Fibroblast of peridontal ligament (primary cell): Measurements from ENCODE around the gene LIPE.
"Not testable (repeated sequence)": the region's sequence is repeated elsewhere in the genome, so short reads cannot be mapped to it uniquely, and the experiment has no call there.

Source experiments
- DNase-seq: peaks from one replicate; pipeline ENCODE4 v3.0.0-alpha.2; 2010; ENCODE audit errors: extremely low read depth

Gene LIPE, protein sequence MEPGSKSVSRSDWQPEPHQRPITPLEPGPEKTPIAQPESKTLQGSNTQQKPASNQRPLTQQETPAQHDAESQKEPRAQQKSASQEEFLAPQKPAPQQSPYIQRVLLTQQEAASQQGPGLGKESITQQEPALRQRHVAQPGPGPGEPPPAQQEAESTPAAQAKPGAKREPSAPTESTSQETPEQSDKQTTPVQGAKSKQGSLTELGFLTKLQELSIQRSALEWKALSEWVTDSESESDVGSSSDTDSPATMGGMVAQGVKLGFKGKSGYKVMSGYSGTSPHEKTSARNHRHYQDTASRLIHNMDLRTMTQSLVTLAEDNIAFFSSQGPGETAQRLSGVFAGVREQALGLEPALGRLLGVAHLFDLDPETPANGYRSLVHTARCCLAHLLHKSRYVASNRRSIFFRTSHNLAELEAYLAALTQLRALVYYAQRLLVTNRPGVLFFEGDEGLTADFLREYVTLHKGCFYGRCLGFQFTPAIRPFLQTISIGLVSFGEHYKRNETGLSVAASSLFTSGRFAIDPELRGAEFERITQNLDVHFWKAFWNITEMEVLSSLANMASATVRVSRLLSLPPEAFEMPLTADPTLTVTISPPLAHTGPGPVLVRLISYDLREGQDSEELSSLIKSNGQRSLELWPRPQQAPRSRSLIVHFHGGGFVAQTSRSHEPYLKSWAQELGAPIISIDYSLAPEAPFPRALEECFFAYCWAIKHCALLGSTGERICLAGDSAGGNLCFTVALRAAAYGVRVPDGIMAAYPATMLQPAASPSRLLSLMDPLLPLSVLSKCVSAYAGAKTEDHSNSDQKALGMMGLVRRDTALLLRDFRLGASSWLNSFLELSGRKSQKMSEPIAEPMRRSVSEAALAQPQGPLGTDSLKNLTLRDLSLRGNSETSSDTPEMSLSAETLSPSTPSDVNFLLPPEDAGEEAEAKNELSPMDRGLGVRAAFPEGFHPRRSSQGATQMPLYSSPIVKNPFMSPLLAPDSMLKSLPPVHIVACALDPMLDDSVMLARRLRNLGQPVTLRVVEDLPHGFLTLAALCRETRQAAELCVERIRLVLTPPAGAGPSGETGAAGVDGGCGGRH

GRCh38 chr19:42427313-42427712 is at the start of gene LIPE:
LIPE (minus strand) TSS chr19:42427388; CDS start chr19:42427149, 239 bp downstream.
- no peak for DNase-seq

DNA sequence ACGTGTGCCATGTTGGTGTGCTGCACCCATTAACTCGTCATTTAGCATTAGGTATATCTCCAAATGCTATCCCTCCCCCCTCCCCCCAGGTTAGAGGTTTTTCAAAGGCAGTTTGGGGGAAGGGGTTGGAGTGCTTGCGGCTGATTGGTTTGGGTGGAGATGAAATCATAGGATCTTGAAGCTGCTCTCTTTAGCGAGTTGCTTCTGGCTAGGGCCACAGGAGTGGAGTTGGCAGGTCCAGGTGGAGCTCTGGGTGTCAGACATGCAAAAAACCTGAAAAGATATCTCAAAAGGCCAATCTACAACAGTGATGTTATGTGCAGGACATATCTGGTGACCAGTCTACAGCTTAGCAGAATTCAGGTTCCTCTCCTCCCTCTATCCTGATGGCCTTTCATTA is 48.2 kb upstream of the LIPE start:
- DNase-seq = no peak

DNA sequence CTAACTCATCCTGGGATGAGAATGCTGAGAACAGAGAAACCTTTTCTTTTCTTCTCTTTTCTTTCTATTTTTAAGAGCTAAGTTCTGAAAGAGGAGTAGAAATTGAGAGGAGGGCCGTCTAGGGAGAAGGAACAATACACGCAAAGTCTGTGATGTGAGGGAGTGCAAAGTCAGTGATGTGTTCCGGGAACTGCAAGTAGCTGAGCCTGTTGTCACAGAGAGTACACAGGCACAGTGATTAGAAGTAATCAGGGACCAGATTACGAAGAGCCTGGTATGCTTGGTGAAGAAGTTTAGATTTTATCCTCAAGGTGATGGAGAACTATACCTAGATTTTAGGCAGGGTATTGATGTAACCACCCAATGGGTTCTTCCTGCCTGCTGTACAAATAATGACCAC is 47.6 kb upstream of the LIPE start:
- no peak for DNase-seq

- no peak for DNase-seq
These were observed 46.5 kb upstream of the LIPE start for GRCh38 chr19:42473686-42474085.

GRCh38 chr19:42472402-42473147 is 45.4 kb upstream of the LIPE start:
- no peak for DNase-seq

- no peak for DNase-seq
These were observed 44.5 kb upstream of the LIPE start for GRCh38 chr19:42471554-42472249.

- DNase-seq = no peak
These were observed 42.4 kb upstream of the LIPE start for GRCh38 chr19:42469311-42470235.

GRCh38 chr19:42468273-42468796 is 41.1 kb upstream of the LIPE start:
- DNase-seq = peak; percentile 89

DNA sequence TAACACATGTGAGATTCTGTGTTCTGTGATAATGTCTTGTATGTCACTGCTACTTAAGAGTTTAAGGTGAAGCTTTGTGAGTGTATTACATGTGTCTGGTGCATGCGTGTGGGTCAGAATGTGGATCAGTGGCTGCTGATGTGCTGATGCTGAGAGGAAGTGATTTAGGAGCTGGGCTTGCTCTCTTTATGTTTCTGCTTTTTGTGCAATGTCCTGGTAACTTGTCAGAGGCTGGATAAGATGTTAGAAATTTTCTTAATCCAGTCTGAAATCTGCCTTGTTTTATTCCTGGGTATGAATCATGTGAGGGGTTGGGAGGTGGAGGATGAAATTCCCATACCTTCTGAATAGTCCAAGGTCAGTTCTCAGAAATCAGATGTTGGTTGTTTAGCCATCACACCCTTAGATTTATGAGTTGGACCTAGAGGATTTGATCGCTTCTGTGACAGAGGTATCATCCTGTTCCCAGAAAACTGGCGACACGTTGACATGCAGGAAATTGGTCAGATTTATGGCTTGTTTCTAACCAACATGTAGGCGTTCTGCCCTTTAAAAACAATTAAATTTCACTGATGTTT is 40.1 kb upstream of the LIPE start:
- DNase-seq = no peak

DNA sequence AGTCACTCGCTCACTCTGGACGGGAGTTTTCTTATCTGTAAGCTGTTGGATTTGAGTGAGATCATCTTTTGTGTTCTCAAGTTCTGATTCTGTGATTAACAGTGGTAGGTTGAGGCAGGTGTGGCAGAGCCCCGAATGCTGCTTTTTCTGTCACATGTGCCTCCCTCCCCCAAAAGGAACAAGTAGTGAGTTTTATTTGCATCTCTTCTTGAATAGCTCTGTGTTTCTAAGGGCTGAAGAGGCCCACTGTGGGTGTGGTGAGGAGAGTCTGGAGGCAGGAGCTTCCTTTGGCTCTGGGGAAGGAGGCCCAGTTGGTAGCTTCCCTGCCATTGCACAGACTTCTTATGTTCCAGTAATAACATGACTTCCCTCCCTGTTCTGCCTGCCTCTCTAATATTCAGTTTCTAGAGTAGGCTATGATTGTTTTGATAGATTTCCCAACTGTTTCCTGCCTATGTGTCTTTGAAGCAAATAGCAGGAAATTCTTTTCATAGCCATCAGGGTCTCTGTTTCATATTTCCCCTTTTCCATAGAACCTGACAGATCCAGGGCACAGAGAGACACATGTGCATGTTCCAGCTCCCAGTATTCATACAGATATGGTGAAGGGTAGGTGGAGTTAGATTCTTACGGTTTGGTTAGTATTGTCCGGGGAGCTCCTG is 39.5 kb upstream of the LIPE start:
- no peak for DNase-seq

GRCh38 chr19:42465827-42466280 is 38.7 kb upstream of the LIPE start:
- DNase-seq = no peak

GRCh38 chr19:42461700-42462324 is 34.6 kb upstream of the LIPE start:
- no peak for DNase-seq

- not testable (repeated sequence) for DNase-seq
These were observed 34.0 kb upstream of the LIPE start for GRCh38 chr19:42461231-42461630.

- no peak for DNase-seq
These were observed 32.7 kb upstream of the LIPE start for GRCh38 chr19:42459926-42460325.

GRCh38 chr19:42455621-42456081 is 28.5 kb upstream of the LIPE start:
- DNase-seq = no peak

DNA sequence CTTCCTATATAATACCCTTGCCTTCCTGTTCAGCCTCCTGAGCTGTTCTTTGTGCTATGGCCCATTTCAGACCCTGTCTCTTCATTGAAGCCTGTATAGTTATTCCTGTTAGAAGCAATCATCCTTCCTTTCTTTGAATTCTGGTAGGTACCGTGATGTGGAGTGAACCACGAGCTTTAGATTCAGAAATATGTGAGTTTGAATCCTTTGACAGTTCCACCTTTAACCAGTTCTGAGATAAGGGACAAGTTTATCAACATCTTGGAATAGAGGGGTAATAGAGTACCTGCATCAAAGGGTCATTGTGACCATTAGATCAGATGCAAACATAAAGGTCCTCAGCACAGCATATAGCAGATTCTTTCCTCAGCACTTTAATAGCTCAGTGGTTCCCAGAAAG is 27.9 kb upstream of the LIPE start:
- no peak for DNase-seq

- DNase-seq = no peak
These were observed 25.4 kb upstream of the LIPE start for GRCh38 chr19:42452590-42452989.

DNA sequence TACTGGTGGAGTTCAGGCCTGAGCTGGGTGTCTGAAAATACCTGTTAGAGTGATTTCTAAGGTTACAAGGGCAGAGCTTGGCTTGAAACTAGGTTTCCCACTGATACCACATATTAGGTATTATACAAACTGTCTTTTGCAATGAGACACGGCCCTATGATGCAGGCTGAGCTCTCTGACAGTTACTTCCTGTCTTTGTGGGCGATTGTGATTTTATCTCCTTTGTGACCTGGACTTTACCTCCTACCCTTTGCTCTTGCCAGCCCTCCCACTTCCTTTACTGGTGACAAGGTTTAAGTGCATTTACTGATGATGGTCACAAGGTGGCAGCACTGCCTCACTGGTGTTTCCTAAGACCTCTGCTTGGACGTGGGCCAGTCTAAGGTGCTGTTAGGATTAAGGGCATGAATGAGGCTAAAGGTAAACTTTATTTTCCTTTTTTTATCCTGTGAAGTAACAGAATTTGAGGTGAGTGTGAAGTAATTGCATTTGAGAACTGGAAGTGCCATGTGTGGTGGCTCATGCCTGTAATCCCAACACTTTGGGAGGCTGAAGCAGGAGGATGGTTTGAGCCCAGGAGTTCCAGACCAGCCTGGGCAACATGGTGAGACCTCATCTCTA is 23.2 kb upstream of the LIPE start:
- DNase-seq = peak; percentile 83
